ENCODE results near the gene PUS10. TPM values are rescaled to one million over a fixed set of nuclear protein-coding genes. Genes with fewer than 3 reads are reported as not detected.
"Not testable (repeated sequence)": the region's sequence is repeated elsewhere in the genome, so short reads cannot be mapped to it uniquely, and the experiment has no call there.

The PUS10 gene
- total RNA-seq, 1 experiment from 2014 or later, result 5.2 TPM

- Histone ChIP-seq H3K9me3 (ENCODE audit: control insufficient read depth, insufficient read depth, low read depth, low read length) (no peaks in the 10 kb centered on the region), H3K4me1 (ENCODE audit: control insufficient read depth, insufficient read depth, low read length) (no peaks in the 10 kb centered on the region), H3K27me3 (ENCODE audit: control insufficient read depth, insufficient read depth, low read length) (no peaks in the 10 kb centered on the region), H3K4me3 (ENCODE audit: low read depth in 2 of 2, low read length in 2 of 2) (no peak overlapping the region), H3K36me3 (ENCODE audit: control insufficient read depth, insufficient read depth, low read length) (no peaks in the 10 kb centered on the region), H3K27ac (ENCODE audit: low read length) (no peak overlapping the region)
- TF ChIP-seq CTCF (IDR thresholded peaks at IDR 0.05), result no peak
- ATAC-seq (no peak), DNase-seq (ENCODE audit: low read depth, low spot score) (no peak)
- intact Hi-C loops (cut with micrococcal nuclease; ENCODE audit: unreplicated experiment), result no loop called here
- BruUV-seq (replicated peaks), result no TSS peak
- ChIA-PET POLR2A (no interaction called here), CTCF (no interaction called here)
- in situ Hi-C loops (cut with HindIII; ENCODE audit: low pct_unique_long_range_greater_than_20kb, low sequenced_read_pairs), result no loop called here
Measured at GRCh38 chr2:60987041-60987440, 31.0 kb downstream of the PUS10 start.

- TF ChIP-seq CTCF (IDR thresholded peaks at IDR 0.05) (no peak), SIN3A (IDR thresholded peaks at IDR 0.05; ENCODE audit: borderline replicate concordance, insufficient read depth, low read depth, low read length) (no peak), TCF7L2 (IDR thresholded peaks at IDR 0.05; ENCODE audit: low read depth, low read length) (no peak), REST (IDR thresholded peaks at IDR 0.05; ENCODE audit: insufficient read depth in 1 of 2, low read depth in 2 of 2, low read length in 1 of 2) (no peak), POLR2AphosphoS5 (IDR thresholded peaks at IDR 0.05; ENCODE audit: low read depth, low read length) (no peak)
- no peak for DNase-seq (ENCODE audit: low read depth, low spot score)
- Histone ChIP-seq H3K4me3 (ENCODE audit: low read depth in 2 of 2, low read length in 2 of 2) (no peak overlapping the region), H3K36me3 (ENCODE audit: control insufficient read depth, insufficient read depth, low read length) (no peaks in the 10 kb centered on the region), H3K27me3 (ENCODE audit: control insufficient read depth, insufficient read depth, low read length) (no peaks in the 10 kb centered on the region), H3K9me3 (ENCODE audit: control insufficient read depth, insufficient read depth, low read depth, low read length) (no peaks in the 10 kb centered on the region), H3K27ac (ENCODE audit: low read length) (no peak overlapping the region), H3K4me1 (ENCODE audit: control insufficient read depth, insufficient read depth, low read length) (no peaks in the 10 kb centered on the region)
- intact Hi-C loops (cut with micrococcal nuclease; ENCODE audit: unreplicated experiment) (no loop called here), in situ Hi-C loops (cut with HindIII; ENCODE audit: low pct_unique_long_range_greater_than_20kb, low sequenced_read_pairs) (no loop called here)
- BruUV-seq (replicated peaks), result no TSS peak
- POLR2A ChIA-PET, result interaction anchor here (0.6 kb wide), 1 partner anchor 18 kb away, joined by 3 read pairs; no protein-coding TSS in a partner anchor
- CTCF ChIA-PET, result no interaction called here
- ATAC-seq, result no peak
Measured at GRCh38 chr2:60984720-60985119, 33.3 kb downstream of the PUS10 start.

- ATAC-seq; CTCF ChIA-PET; DNase-seq (ENCODE audit: low read depth, low spot score); H3K27ac ChIP-seq (ENCODE audit: low read length); in situ Hi-C loops (cut with HindIII; ENCODE audit: low pct_unique_long_range_greater_than_20kb, low sequenced_read_pairs); intact Hi-C loops (cut with micrococcal nuclease; ENCODE audit: unreplicated experiment); H3K27me3 ChIP-seq (ENCODE audit: control insufficient read depth, insufficient read depth, low read length); BruUV-seq (replicated peaks); H3K36me3 ChIP-seq (ENCODE audit: control insufficient read depth, insufficient read depth, low read length); POLR2A ChIA-PET; H3K4me1 ChIP-seq (ENCODE audit: control insufficient read depth, insufficient read depth, low read length); H3K9me3 ChIP-seq (ENCODE audit: control insufficient read depth, insufficient read depth, low read depth, low read length); H3K4me3 ChIP-seq (ENCODE audit: low read depth in 2 of 2, low read length in 2 of 2): not testable (repeated sequence)
Measured at GRCh38 chr2:60982066-60982465, 36.0 kb downstream of the PUS10 start.
